B cell (primary cell): Measurements from ENCODE around the gene NPEPL1. TPM values are rescaled to one million over a fixed set of nuclear protein-coding genes. Genes with fewer than 3 reads are reported as not detected.

Source experiments
- ATAC-seq: fragments of 200-7000 bp; cut with Tn5 transposase; one replicate; pipeline ENCODE4 v1.10.0; 2021; ENCODE audit warnings: low read depth, mild to moderate bottlenecking, moderate number of reproducible peaks, moderate library complexity
- CTCF ChIA-PET: fragments of 350-600 bp; sonication (Branson Sonifier 250); formaldehyde crosslinking; loops from one replicate; lab custom pipeline; 2021; ENCODE audit warnings: antibody characterized with exemption, inconsistent platforms; lab: Charles Lee
- POLR2A ChIA-PET: fragments of 350-600 bp; sonication (Branson Sonifier 250); formaldehyde crosslinking; loops from one replicate; lab custom pipeline; 2021; ENCODE audit warnings: antibody characterized with exemption; lab: Charles Lee
- DNase-seq: peaks from one replicate; pipeline ENCODE4 v3.0.0; 2013
- H2AFZ ChIP-seq: 2 replicates; pipeline ENCODE4 v1.6.1; 2012; ENCODE audit warnings: mild to moderate bottlenecking, low read depth, low read length; ENCODE audit not compliant: insufficient read depth, poor library complexity, severe bottlenecking
- H3K27ac ChIP-seq, 2 donors: 1 replicate in 1 of 2; 2 replicates in 1 of 2; pipeline ENCODE4 v1.5.1; 2012 to 2013; ENCODE audit warnings: low read length in 2 of 2, mild to moderate bottlenecking in 2 of 2, moderate library complexity in 1 of 2
- H3K27me3 ChIP-seq, 4 experiments: fragments of 200-600 bp in 1 of 4; sonication (generic) in 1 of 4; replicated peaks in 1 of 4; 1 replicate in 2 of 4; 2 replicates in 2 of 4; pipeline versions ENCODE4 v1.6.1 to v1.7.0; 2013 to 2016; ENCODE audit warnings: low read length in 3 of 4, mild to moderate bottlenecking in 2 of 4, mixed read lengths in 1 of 4, moderate library complexity in 1 of 4; ENCODE audit not compliant: insufficient read depth in 4 of 4, control insufficient read depth in 3 of 4; ENCODE audit errors: control extremely low read depth in 1 of 4
- H3K36me3 ChIP-seq, 2 experiments: replicated peaks in 1 of 2; 1 replicate in 1 of 2; 2 replicates in 1 of 2; pipeline versions ENCODE4 v1.6.1 to v1.7.1; 2013; ENCODE audit warnings: low read length in 1 of 2; ENCODE audit not compliant: insufficient read depth in 2 of 2, control insufficient read depth in 1 of 2; ENCODE audit errors: control extremely low read depth in 1 of 2, extremely low read depth in 1 of 2
- H3K4me1 ChIP-seq, 2 donors: fragments of 200-600 bp in 1 of 2; sonication (generic) in 1 of 2; 1 replicate in 1 of 2; 2 replicates in 1 of 2; pipeline versions ENCODE4 v1.5.1 to v1.6.1; 2013 to 2017; ENCODE audit warnings: low read length in 2 of 2; ENCODE audit not compliant: control insufficient read depth in 2 of 2, insufficient read depth in 2 of 2
- H3K4me2 ChIP-seq: replicated peaks from 2 replicates; pipeline ENCODE3; 2012; ENCODE audit warnings: mild to moderate bottlenecking, low read depth, low read length; ENCODE audit not compliant: poor library complexity, severe bottlenecking
- H3K4me3 ChIP-seq, 5 experiments: fragments of 200-600 bp in 1 of 5; sonication (generic) in 1 of 5; 1 replicate in 3 of 5; 2 replicates in 2 of 5; pipeline versions ENCODE4 v1.5.1 to v1.7.0; 2011 to 2016; ENCODE audit warnings: low read length in 4 of 5, mild to moderate bottlenecking in 4 of 5, low read depth in 2 of 5, control low read depth in 1 of 5, moderate library complexity in 1 of 5; ENCODE audit not compliant: insufficient read depth in 1 of 5; ENCODE audit errors: control extremely low read depth in 1 of 5, extremely low read depth in 1 of 5
- H3K79me2 ChIP-seq: fragments of 200-600 bp; sonication (generic); one replicate; pipeline ENCODE4 v1.6.0; 2016; ENCODE audit warnings: low read length; ENCODE audit not compliant: control insufficient read depth, insufficient read depth
- H3K9ac ChIP-seq: fragments of 200-600 bp; sonication (generic); 2 replicates; pipeline ENCODE4 v1.6.1; 2017; ENCODE audit warnings: mild to moderate bottlenecking, low read length, moderate library complexity
- H3K9me3 ChIP-seq, 3 donors: one replicate each; pipeline versions ENCODE4 v1.6.1 to v1.7.1; 2013; ENCODE audit warnings: low read length in 2 of 3; ENCODE audit not compliant: control insufficient read depth in 2 of 3, insufficient read depth in 1 of 3; ENCODE audit errors: control extremely low read depth in 1 of 3
- H4K20me1 ChIP-seq: 2 replicates; pipeline ENCODE4 v1.6.0; 2012; ENCODE audit warnings: mild to moderate bottlenecking, low read length; ENCODE audit not compliant: insufficient read depth, control insufficient read depth, poor library complexity, severe bottlenecking
- H3K27ac Mint-ChIP-seq: one replicate; pipeline ENCODE4 v1.8.0; 2021; ENCODE audit warnings: mixed read lengths
- H3K27me3 Mint-ChIP-seq: one replicate; pipeline ENCODE4 v1.8.0; 2021; ENCODE audit warnings: mixed read lengths
- H3K4me1 Mint-ChIP-seq: one replicate; pipeline ENCODE4 v1.8.0; 2021; ENCODE audit warnings: mixed read lengths
- H3K4me3 Mint-ChIP-seq: one replicate; pipeline ENCODE4 v1.8.0; 2021; ENCODE audit warnings: mixed read lengths
- H3K9me3 Mint-ChIP-seq: one replicate; pipeline ENCODE4 v1.8.0; 2022; ENCODE audit warnings: mixed read lengths; ENCODE audit not compliant: insufficient read depth
- EZH2 ChIP-seq: IDR thresholded peaks from 2 replicates; pipeline ENCODE4 v1.6.1; 2012; ENCODE audit warnings: borderline replicate concordance, low read depth, mild to moderate bottlenecking, moderate library complexity, low read length; ENCODE audit not compliant: insufficient read depth, poor library complexity, severe bottlenecking
- WGBS: methylation state at CpG from one replicate; pipeline ENCODE4 v1.1.5; 2013; ENCODE audit warnings: missing lambda C conversion rate; ENCODE audit not compliant: insufficient coverage; 5-methylcytosine and 5-hydroxymethylcytosine counted together
- intact Hi-C: fragments of 100-400 bp; cut with micrococcal nuclease; formaldehyde crosslinking; loops from one replicate; pipeline ENCODE4 v1.10.0; 2022
- polyA plus RNA-seq: library from polyadenylated mRNA; depleted of rRNA; stranded (reverse); fragments of >200 nt; gene quantifications from 2 replicates; pipeline ENCODE4 v1.2.3, GENCODE V29; 2012
- total RNA-seq, 2 donors: library from RNA; stranded (reverse); fragments of 120-200 nt in 1 of 2; gene quantifications; 1 replicate in 1 of 2; 2 replicates in 1 of 2; pipeline versions ENCODE4 v1.2.3 to v1.2.4, GENCODE V29; 2013 to 2022
- TF ChIP-seq, protein P1 (sequence below): fragments of 200-600 bp; IDR thresholded peaks from one replicate; pipeline ENCODE4 v1.8.0; 2022; ENCODE audit warnings: antibody characterized with exemption, mild to moderate bottlenecking

NPEPL1 gene
- total and polyA plus RNA-seq, 2 donors (not counting 1 experiment from before 2014, with no cell fraction given) = 34.3 to 45.1 TPM

DNA sequence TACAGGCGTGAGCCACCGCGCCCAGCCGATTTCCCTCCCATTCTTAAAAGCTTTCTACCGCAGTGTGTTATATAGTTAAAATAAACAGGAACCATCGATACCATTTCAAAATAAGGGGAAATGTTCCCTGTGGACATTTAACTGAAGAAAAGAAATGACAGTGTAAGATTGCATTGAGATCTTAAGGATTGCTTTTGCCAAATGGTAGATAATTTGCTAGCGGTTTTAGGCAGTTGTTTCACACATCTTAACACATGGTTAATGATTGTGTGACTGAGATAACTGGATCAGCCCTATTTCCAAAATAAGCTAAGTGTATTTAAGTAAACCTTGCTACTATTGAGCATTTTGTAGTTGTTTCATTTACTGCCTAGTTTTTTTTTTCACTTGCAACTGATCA lies 25.9 kb upstream of the NPEPL1 start:
- H3K4me3 Mint-ChIP-seq = no peak overlapping the region
- CTCF ChIA-PET = no interaction called here
- ATAC-seq (no peak), DNase-seq (no peak)
- no peaks in the 10 kb centered on the region for H3K9me3 ChIP-seq
- H3K9ac ChIP-seq = no peak overlapping the region
- H3K79me2 ChIP-seq = peaks cover 30% of the 10 kb centered on the region
- peaks cover 13% of the 10 kb centered on the region for H3K4me1 Mint-ChIP-seq
- no peak overlapping the region for H3K27ac Mint-ChIP-seq
- H3K27me3 ChIP-seq = no peaks in the 10 kb centered on the region
- no peak overlapping the region for H3K4me3 ChIP-seq
- peaks cover 8 to 13% of the 10 kb centered on the region in 2 donors for H3K4me1 ChIP-seq
- no peak overlapping the region for H3K27ac ChIP-seq
- peaks cover 2 to 38% of the 10 kb centered on the region in 2 experiments for H3K36me3 ChIP-seq
- H3K27me3 Mint-ChIP-seq = no peaks in the 10 kb centered on the region
- POLR2A ChIA-PET = interaction anchor here (0.7 kb wide), 1 partner anchor 262 kb away, joined by 7 read pairs; no protein-coding TSS in a partner anchor
- H2AFZ ChIP-seq = no peak overlapping the region
- no peaks in the 10 kb centered on the region for H3K9me3 Mint-ChIP-seq
- no peak for TF ChIP-seq EZH2
- TF ChIP-seq, protein P1, sequence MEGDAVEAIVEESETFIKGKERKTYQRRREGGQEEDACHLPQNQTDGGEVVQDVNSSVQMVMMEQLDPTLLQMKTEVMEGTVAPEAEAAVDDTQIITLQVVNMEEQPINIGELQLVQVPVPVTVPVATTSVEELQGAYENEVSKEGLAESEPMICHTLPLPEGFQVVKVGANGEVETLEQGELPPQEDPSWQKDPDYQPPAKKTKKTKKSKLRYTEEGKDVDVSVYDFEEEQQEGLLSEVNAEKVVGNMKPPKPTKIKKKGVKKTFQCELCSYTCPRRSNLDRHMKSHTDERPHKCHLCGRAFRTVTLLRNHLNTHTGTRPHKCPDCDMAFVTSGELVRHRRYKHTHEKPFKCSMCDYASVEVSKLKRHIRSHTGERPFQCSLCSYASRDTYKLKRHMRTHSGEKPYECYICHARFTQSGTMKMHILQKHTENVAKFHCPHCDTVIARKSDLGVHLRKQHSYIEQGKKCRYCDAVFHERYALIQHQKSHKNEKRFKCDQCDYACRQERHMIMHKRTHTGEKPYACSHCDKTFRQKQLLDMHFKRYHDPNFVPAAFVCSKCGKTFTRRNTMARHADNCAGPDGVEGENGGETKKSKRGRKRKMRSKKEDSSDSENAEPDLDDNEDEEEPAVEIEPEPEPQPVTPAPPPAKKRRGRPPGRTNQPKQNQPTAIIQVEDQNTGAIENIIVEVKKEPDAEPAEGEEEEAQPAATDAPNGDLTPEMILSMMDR = no peak
- H4K20me1 ChIP-seq = peaks cover 82% of the 10 kb centered on the region
- intact Hi-C loops = no loop called here
- H3K4me2 ChIP-seq = no peak overlapping the region
- no CpG with 5 or more reads among the region's 7 CpGs for WGBS

DNA sequence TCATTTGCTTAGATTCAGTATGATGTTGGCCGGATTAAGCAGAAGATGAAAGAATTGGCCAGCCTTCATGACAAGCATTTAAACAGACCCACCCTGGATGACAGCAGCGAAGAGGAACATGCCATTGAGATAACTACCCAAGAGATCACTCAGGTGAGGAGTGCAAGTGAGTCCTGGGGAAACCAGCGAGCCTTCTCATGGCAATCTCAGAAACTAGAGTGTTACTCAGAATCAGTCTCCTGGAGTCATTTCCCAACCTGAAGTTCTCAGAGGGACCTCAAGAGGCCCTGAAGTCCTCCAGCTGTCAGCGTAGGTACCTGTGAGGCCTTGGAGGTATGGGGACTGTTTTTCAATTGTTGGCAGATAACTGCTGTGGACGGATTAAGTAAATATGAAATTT lies 24.6 kb upstream of the NPEPL1 start:
- Mint-ChIP-seq H3K27me3 (no peaks in the 10 kb centered on the region), H3K9me3 (no peaks in the 10 kb centered on the region), H3K4me1 (peaks cover 13% of the 10 kb centered on the region), H3K27ac (no peak overlapping the region), H3K4me3 (no peak overlapping the region)
- ChIA-PET POLR2A (no interaction called here), CTCF (no interaction called here)
- WGBS = 100% methylated on average over 3 of the region's 5 CpGs
- H3K4me1 ChIP-seq = peaks cover 8 to 13% of the 10 kb centered on the region in 2 donors
- H3K27me3 ChIP-seq = no peaks in the 10 kb centered on the region
- no peak overlapping the region for H2AFZ ChIP-seq
- DNase-seq (no peak), ATAC-seq (no peak)
- H3K9ac ChIP-seq = no peak overlapping the region
- no peak for TF ChIP-seq EZH2
- TF ChIP-seq, protein P1 = no peak
- H3K27ac ChIP-seq = no peak overlapping the region
- no peak overlapping the region for H3K4me2 ChIP-seq
- H3K9me3 ChIP-seq = no peaks in the 10 kb centered on the region
- intact Hi-C loops = no loop called here
- H4K20me1 ChIP-seq = peaks cover 79% of the 10 kb centered on the region
- peaks cover 23% of the 10 kb centered on the region for H3K79me2 ChIP-seq
- no peak overlapping the region for H3K4me3 ChIP-seq
- H3K36me3 ChIP-seq = peaks cover 2 to 37% of the 10 kb centered on the region in 2 experiments
